Neural cell (in vitro differentiated cells): Measurements from ENCODE around the gene SLC6A20.

Source experiments
- EZH2 ChIP-seq: fragments of 200-600, 300-800 bp; shearing (Covaris generic), sonication (generic); IDR thresholded peaks from 2 replicates; pipeline ENCODE4 v1.6.1; 2014; ENCODE audit warnings: antibody characterized with exemption, low read length, borderline replicate concordance, mild to moderate bottlenecking; ENCODE audit not compliant: insufficient read depth, poor library complexity, severe bottlenecking
- POLR2AphosphoS5 ChIP-seq: IDR thresholded peaks from 2 replicates; pipeline ENCODE4 v1.6.1; 2012
- TF ChIP-seq, protein P1 (sequence below): fragments of 450-650 bp; IDR thresholded peaks from 2 replicates; pipeline ENCODE4 v1.5.1; 2014; ENCODE audit warnings: antibody characterized with exemption, mild to moderate bottlenecking, moderate library complexity; ENCODE audit not compliant: poor library complexity, severe bottlenecking

GRCh38 chr3:45762647-45763302 is 33.6 kb downstream of the SLC6A20 start:
- TF ChIP-seq, protein P1, sequence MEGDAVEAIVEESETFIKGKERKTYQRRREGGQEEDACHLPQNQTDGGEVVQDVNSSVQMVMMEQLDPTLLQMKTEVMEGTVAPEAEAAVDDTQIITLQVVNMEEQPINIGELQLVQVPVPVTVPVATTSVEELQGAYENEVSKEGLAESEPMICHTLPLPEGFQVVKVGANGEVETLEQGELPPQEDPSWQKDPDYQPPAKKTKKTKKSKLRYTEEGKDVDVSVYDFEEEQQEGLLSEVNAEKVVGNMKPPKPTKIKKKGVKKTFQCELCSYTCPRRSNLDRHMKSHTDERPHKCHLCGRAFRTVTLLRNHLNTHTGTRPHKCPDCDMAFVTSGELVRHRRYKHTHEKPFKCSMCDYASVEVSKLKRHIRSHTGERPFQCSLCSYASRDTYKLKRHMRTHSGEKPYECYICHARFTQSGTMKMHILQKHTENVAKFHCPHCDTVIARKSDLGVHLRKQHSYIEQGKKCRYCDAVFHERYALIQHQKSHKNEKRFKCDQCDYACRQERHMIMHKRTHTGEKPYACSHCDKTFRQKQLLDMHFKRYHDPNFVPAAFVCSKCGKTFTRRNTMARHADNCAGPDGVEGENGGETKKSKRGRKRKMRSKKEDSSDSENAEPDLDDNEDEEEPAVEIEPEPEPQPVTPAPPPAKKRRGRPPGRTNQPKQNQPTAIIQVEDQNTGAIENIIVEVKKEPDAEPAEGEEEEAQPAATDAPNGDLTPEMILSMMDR = no peak
- TF ChIP-seq EZH2 = no peak
- no peak for TF ChIP-seq POLR2AphosphoS5
